Body of pancreas (tissue), 4 donors: ENCODE measurements around the gene KRT38.

ENCODE experiments used
- CTCF ChIP-seq, 7 experiments: fragments of 450-650 bp in 4 of 7; fragments of 200-600 bp in 3 of 7; sonication (generic) in 3 of 7; IDR thresholded peaks; one replicate each; pipeline ENCODE4 v1.5.1; 2016 to 2019; ENCODE audit warnings: antibody characterized with exemption in 7 of 7
- POLR2A ChIP-seq, 3 donors: fragments of 450-650 bp; IDR thresholded peaks; one replicate each; pipeline ENCODE4 v1.6.1; 2016; ENCODE audit warnings: antibody characterized with exemption in 3 of 3, mild to moderate bottlenecking in 2 of 3

GRCh38 chr17:41402161-41402560 is 38.6 kb downstream of the KRT38 start:
- no peak for TF ChIP-seq CTCF (IDR thresholded peaks at IDR 0.05)
- no peak for TF ChIP-seq POLR2A (IDR thresholded peaks at IDR 0.05)
